Gastrocnemius medialis (tissue), 4 donors: ENCODE results near the gene STK17B. TPM values are rescaled to one million over a fixed set of nuclear protein-coding genes. Genes with fewer than 3 reads are reported as not detected.

Experiments
- ATAC-seq, 2 donors: fragments of 150-250 bp; one replicate each; pipeline ENCODE4 v1.9.1; 2016
- DNase-seq, 2 donors: peaks; one replicate each; pipeline ENCODE4 v3.0.0-alpha.2; 2019
- H3K27ac ChIP-seq, 4 donors: fragments of 200-600 bp; sonication (generic); 1 replicate in 1 of 4; 2 replicates in 3 of 4; pipeline ENCODE4 v1.5.1; 2016 to 2018; ENCODE audit warnings: mild to moderate bottlenecking in 2 of 4, moderate library complexity in 1 of 4
- H3K27me3 ChIP-seq, 3 donors: fragments of 200-600 bp; sonication (generic) in 2 of 3; 1 replicate in 1 of 3; 2 replicates in 2 of 3; pipeline versions ENCODE4 v1.5.1 to v1.6.0; 2016 to 2019; ENCODE audit warnings: mild to moderate bottlenecking in 1 of 3, moderate library complexity in 1 of 3
- H3K36me3 ChIP-seq, 2 donors: fragments of 200-600 bp; sonication (generic) in 1 of 2; one replicate each; pipeline ENCODE4 v1.5.1; 2017 to 2018
- H3K4me1 ChIP-seq, 2 donors: fragments of 200-600 bp; sonication (generic) in 1 of 2; one replicate each; pipeline ENCODE4 v1.5.1; 2016 to 2017; ENCODE audit warnings: mild to moderate bottlenecking in 2 of 2
- H3K4me3 ChIP-seq, 4 donors: fragments of 200-600 bp; sonication (generic) in 3 of 4; 1 replicate in 1 of 4; 2 replicates in 3 of 4; pipeline ENCODE4 v1.5.1; 2016 to 2019; ENCODE audit warnings: mild to moderate bottlenecking in 2 of 4
- H3K9me3 ChIP-seq, 3 donors: fragments of 200-600 bp; sonication (generic) in 2 of 3; 1 replicate in 1 of 3; 2 replicates in 2 of 3; pipeline ENCODE4 v1.5.1; 2016 to 2019
- CTCF ChIP-seq, 5 experiments: fragments of 450-650 bp in 3 of 5; fragments of 200-600 bp in 2 of 5; sonication (generic) in 2 of 5; IDR thresholded peaks in 4 of 5; conservative IDR thresholded peaks in 1 of 5; 1 replicate in 4 of 5; 2 replicates in 1 of 5; pipeline ENCODE4 v1.5.1; 2016 to 2019; ENCODE audit warnings: antibody characterized with exemption in 5 of 5, mild to moderate bottlenecking in 3 of 5, moderate library complexity in 3 of 5
- POLR2A ChIP-seq, 2 donors: fragments of 450-650 bp; IDR thresholded peaks; one replicate each; pipeline ENCODE4 v1.6.1; 2017; ENCODE audit warnings: antibody characterized with exemption in 2 of 2, mild to moderate bottlenecking in 2 of 2, moderate library complexity in 2 of 2
- in situ Hi-C, 4 donors: fragments of 200-750 bp; cut with MboI; loops; one replicate each; pipeline versions ENCODE4 v1.15.0 to v1.8.0; 2017; ENCODE audit warnings: low sequenced_read_pairs in 4 of 4
- intact Hi-C: fragments of 100-400 bp; cut with DNase I; formaldehyde crosslinking; loops from one replicate; pipeline ENCODE4 v1.15.1; 2023; ENCODE audit warnings: low total_unique reads
- total RNA-seq, 4 donors: library from RNA; depleted of rRNA; stranded (reverse); fragments of >200 nt; gene quantifications; one replicate each; pipeline versions ENCODE4 v1.1.0 to v1.2.3, GENCODE V29; 2016

STK17B gene
- total RNA-seq, 4 donors from 2014 or later, result 4.4 to 11.5 (median 8.8) TPM

- H3K27ac ChIP-seq, result no peak overlapping the region
- no peak for DNase-seq
- no peak overlapping the region for H3K4me3 ChIP-seq
- no peak for ATAC-seq
- in situ Hi-C loops, result no loop called here
- H3K27me3 ChIP-seq, result no peaks in the 10 kb centered on the region
- intact Hi-C loops, result no loop called here
- peaks cover 0 to 10% (median 9%) of the 10 kb centered on the region in 3 donors for H3K9me3 ChIP-seq
- H3K36me3 ChIP-seq, result no peaks in the 10 kb centered on the region
- H3K4me1 ChIP-seq, result no peaks in the 10 kb centered on the region
- TF ChIP-seq POLR2A (IDR thresholded peaks at IDR 0.05) (no peak), CTCF (IDR thresholded peaks at IDR 0.05 in 4 of 5, conservative IDR thresholded peaks at IDR 0.05 in 1 of 5) (no peak)
Measured at GRCh38 chr2:196130039-196130825, 41.1 kb downstream of the STK17B start.

GRCh38 chr2:196128749-196129148 is 42.6 kb downstream of the STK17B start:
- in situ Hi-C loops, result no loop called here
- intact Hi-C loops, result no loop called here
- no peak for TF ChIP-seq CTCF (IDR thresholded peaks at IDR 0.05 in 4 of 5, conservative IDR thresholded peaks at IDR 0.05 in 1 of 5)
- TF ChIP-seq POLR2A (IDR thresholded peaks at IDR 0.05), result no peak
- Histone ChIP-seq H3K4me3 (no peak overlapping the region), H3K27me3 (no peaks in the 10 kb centered on the region), H3K4me1 (no peaks in the 10 kb centered on the region), H3K9me3 (peaks cover 0 to 10% (median 9%) of the 10 kb centered on the region in 3 donors), H3K36me3 (no peaks in the 10 kb centered on the region), H3K27ac (no peak overlapping the region)
- DNase-seq (no peak), ATAC-seq (no peak)

- Histone ChIP-seq H3K4me1 (no peaks in the 10 kb centered on the region), H3K9me3 (peaks cover 0 to 2% (median 0%) of the 10 kb centered on the region in 3 donors), H3K27me3 (no peaks in the 10 kb centered on the region), H3K27ac (no peak overlapping the region), H3K36me3 (no peaks in the 10 kb centered on the region), H3K4me3 (no peak overlapping the region)
- intact Hi-C loops (no loop called here), in situ Hi-C loops (no loop called here)
- ATAC-seq (no peak), DNase-seq (no peak)
- TF ChIP-seq CTCF (IDR thresholded peaks at IDR 0.05 in 4 of 5, conservative IDR thresholded peaks at IDR 0.05 in 1 of 5) (no peak), POLR2A (IDR thresholded peaks at IDR 0.05) (no peak)
Measured at GRCh38 chr2:196125596-196125995, 45.8 kb downstream of the STK17B start.

GRCh38 chr2:196123679-196124373 is 47.6 kb downstream of the STK17B start:
- no peaks in the 10 kb centered on the region for H3K4me1 ChIP-seq
- intact Hi-C loops, result no loop called here
- ATAC-seq, result no peak
- no peak overlapping the region for H3K27ac ChIP-seq
- no peak overlapping the region for H3K4me3 ChIP-seq
- DNase-seq, result no peak
- in situ Hi-C loops, result no loop called here
- H3K36me3 ChIP-seq, result no peaks in the 10 kb centered on the region
- H3K9me3 ChIP-seq, result no peaks in the 10 kb centered on the region
- no peaks in the 10 kb centered on the region for H3K27me3 ChIP-seq
- TF ChIP-seq CTCF (IDR thresholded peaks at IDR 0.05 in 4 of 5, conservative IDR thresholded peaks at IDR 0.05 in 1 of 5), result no peak
- TF ChIP-seq POLR2A (IDR thresholded peaks at IDR 0.05), result no peak
